GM18505 (cell line): ENCODE data around the gene ADCY10.
"Not testable (repeated sequence)": the region's sequence is repeated elsewhere in the genome, so short reads cannot be mapped to it uniquely, and the experiment has no call there.

Experiments used
- ATAC-seq: cut with Tn5 transposase; IDR thresholded peaks from one replicate; pipeline ENCODE4 v1.9.1; 2021; ENCODE audit not compliant: unreplicated experiment
- POLR2A ChIP-seq: IDR thresholded peaks from 4 replicates; pipeline ENCODE4 v1.6.1; 2011; ENCODE audit warnings: borderline replicate concordance; ENCODE audit not compliant: insufficient read depth, insufficient read length; ENCODE audit errors: extremely low read depth

ADCY10 gene

DNA sequence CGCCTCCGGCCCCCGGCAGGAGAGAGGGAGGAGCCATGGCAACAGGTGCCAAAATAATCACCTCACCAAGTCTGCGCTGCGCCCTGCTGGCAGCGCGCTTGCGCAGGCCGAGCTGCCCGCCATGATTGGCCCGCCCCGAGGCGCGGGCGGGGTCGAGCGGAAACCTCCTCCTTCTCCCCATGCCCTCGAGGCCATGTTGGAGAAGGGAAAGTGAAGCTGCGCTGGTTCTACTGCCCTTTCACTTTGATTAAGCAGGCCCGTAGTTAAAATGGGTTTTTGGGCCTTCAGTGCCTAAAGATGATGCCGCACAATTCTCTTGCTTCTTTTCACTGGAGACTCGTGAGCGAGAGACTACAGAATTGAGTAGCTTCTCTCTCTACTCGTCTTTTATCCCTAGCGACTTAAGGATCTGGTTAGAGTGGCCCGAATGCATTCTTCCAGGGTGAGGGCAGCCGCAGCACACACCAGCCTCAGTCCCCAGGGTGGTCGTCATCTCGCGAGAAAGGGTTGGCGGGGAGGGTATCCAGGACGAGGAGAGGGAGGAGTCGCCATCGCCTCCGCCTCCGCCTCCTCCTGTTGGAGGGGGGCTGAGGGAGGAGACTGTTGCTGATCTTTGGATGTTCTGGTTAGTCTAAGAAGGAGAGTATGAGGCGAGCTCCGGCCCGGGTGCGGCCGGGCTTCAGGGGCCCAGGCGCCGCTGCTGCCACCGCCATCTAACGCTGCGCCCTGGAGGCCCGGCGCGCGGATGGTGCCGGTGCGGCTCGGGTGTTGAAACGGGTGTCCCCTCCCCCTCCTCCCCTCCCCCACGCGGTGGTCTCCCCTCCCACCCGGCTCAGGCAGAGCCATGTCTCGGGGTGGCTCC lies 22.4 kb upstream of the ADCY10 start, which contains the start of gene DCAF6:
Gene DCAF6, plus strand, starts transcription at position 616 of the 862 bp plus-strand sequence. Its CDS starts 229 bp downstream, at position 845.
- peak; percentile 83 for ATAC-seq
- TF ChIP-seq POLR2A, result peak; percentile 88

DNA sequence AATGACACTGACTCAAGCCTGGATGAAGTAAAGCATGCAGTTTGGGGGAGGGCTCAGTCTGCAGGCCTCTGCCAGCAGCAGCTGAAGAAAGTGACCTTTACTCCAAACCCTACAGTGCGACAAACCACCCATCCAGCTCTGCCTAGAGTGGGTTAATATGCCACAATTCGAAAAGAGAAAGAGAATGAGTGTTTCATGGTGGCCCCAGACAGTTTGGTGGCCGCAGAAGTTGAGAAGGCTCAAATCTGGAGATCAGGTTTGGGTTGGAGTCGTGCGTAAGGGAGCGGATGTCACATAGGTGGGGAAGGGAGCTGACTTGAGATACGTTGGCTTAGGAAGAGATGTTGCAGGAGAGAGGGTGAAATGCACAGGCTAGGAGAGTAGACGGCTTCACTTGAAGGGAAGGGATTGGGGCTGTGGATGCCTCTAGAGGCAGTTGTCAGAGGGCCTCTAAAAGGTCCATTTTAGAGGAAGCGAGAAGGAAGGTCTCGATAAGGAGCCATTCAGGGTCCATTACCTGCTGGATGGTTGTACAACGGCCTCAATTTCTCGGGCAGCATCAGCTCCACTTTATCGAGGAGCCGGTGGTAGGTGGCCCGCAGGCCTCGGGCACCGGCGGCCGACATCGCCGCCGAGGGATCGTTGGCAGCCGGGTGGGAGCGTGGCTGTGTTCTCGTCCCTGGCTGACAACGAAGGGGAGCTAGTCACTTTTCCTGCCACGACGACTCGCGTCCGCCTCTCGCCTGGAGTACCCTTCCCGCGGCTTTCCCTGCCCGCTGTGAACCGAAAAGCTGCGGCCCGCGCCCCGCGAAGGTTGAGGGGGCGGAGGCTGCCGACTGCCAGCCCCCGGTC lies 21.5 kb upstream of the ADCY10 start:
- ATAC-seq, result peak; percentile 5
- TF ChIP-seq POLR2A, result peak; percentile 53

DNA sequence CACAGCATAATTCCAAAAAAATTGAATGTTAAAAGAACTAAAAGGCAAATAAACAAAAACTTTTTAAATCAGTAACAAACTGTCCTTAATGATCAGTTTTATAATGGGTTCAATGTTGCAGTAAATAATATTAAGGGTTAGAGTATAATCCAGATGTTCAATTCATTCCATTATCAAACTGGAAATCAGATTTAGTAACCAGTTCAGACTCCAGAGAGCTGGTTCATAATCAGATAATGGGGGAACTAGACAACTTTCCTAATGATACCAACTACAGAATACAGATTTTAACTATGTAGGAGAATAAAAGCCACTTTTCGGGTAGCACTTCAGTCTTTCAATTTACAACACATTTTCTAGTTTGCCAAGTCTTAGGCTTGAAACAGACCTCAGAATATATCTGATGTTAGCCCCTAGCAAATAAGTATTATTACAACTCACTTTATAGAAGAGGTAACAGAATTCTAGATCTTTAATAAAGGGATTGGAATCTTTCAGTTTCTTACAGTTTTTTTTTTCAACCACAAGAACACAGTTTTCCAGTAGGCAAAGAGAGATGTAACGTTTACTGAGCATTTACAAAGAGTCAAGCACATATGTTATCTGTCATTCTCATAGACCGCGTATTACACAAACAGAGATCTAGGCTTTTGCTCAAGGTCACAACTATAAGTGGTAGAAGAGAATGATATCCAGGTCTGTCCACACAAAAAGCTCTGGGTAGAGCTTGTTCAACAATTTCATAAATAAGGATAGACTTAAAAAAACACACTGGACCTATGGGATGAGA lies 20.7 kb upstream of the ADCY10 start:
- no peak for TF ChIP-seq POLR2A
- no peak for ATAC-seq

DNA sequence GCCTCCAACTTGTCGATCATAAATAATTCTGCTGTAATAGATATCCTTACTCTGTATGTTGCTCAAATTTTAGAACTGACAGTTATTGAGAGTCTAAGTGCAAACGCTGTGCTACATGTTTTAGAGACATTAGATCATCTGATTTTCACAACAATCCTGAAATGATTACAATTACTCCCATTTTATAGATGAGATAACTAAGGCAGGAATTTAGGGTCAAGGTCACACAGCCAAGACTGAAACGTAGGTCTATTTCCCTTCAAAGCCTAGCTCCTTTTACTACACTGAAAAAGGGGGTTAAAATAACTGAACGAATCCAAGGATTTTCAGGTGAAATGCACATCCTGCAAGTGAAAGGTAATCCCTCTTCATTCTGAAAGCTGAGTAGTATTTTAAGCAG lies 19.9 kb upstream of the ADCY10 start:
- no peak for ATAC-seq
- no peak for TF ChIP-seq POLR2A

DNA sequence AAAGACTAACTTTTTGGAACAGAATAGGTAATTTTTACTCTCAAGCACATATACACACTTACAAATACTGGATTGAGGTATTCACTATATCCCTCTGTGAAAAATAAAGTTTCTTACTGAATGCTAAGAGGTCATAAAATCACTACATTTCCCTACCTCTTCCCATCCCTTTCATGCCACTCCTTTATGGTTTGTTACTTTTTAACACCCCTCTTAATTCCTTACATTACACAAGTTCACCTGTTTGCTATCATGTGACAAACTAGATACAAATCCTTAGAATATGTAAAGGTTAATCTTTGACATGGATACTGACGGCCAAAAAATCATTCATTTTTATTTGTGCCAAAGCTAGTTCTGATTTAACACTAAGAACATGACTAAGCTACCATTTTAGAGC lies 15.8 kb upstream of the ADCY10 start:
- TF ChIP-seq POLR2A, result no peak
- ATAC-seq, result no peak

DNA sequence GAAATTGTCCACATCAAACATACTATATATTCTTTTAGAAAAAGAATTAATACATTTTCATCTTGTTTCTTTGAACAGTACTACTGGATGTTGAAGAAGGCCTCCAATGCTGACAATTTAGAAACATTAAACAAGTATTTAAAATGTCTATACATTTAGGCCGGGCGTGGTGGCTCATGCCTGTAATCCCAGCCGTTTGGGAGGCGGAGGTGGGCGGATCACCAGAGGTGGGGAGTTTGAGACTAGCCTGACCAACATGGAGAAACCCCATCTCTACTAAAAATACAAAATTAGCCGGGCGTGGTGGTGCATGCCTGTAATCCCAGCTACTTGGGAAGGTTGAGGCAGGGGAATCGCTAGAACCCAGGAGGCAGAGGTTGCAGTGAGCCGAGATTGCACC lies 15.0 kb upstream of the ADCY10 start:
- not testable (repeated sequence) for ATAC-seq

DNA sequence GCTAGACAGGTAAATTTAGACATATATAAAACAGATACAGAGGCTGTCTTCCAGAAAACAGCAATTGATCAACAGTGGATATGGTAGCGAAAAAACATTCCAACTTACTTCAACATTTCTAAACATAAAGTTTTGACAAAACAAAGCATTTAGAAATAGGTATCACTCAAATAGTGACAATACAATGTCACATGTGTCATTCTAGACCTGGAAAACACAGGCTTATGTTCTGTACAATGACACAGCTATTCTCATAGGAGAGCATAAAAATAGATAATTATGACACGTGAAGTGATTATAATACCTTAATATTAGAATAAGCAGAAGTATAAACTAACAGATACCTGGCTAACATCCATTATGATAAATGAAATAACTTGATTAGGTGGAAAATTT lies 14.5 kb upstream of the ADCY10 start:
- no peak for TF ChIP-seq POLR2A
- ATAC-seq, result no peak

DNA sequence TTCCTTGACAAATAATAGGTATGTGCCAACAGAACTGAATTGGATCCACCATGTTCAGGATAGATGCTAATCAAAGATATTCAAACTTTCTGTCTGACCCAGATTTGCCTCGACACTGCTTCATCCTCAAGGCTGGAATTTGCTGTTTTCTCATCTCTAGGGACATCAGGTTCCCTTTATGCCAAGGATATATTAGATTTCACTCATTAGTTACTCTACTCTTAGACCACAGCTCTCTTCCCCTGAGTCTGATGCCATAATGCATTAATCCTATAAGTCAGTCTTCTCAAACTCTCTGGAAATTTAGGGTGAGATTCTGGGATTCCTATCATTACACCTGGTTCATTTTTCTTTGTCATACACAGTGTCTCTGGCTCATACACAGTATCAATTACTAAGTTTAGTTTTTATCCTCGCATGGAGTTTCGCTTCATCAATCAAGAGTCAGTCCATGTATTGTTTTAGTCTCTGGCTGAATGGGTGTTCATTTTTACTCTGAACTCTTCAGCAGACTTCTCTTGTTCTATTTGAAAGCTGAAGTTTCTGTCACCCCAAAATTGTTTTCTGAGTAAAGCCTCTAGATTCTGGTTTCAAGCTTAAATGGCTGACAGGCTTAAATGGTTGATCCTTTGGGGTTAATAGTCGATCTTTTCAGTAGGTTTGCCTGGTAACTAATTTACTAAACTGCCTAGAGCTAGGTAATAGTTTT lies 13.3 kb upstream of the ADCY10 start:
- ATAC-seq, result no peak
- no peak for TF ChIP-seq POLR2A

DNA sequence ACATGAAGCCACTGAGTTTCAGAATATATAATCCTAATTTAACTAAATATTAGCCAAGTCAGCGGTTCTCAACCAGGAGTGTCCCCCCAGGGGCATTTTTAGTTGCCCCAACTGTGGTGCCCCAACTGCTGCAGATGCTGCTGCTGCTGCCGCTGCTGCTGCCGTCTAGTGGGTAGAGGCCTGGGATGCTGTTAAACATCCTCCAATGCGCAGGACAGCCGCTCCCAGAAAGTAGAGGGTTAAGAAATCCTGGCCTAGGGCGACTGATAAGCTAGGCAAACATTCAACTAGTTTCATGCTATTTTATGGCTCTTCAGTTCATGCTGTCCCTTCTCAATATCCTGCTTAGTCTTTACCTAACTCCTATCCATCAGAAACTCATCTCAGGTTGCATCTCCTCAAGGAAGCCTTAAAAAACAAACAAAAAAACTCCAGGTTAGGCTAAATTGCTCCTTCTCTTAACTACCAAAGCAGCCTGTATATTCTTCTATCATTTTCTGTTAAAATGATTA lies 12.6 kb upstream of the ADCY10 start:
- TF ChIP-seq POLR2A, result no peak
- no peak for ATAC-seq

DNA sequence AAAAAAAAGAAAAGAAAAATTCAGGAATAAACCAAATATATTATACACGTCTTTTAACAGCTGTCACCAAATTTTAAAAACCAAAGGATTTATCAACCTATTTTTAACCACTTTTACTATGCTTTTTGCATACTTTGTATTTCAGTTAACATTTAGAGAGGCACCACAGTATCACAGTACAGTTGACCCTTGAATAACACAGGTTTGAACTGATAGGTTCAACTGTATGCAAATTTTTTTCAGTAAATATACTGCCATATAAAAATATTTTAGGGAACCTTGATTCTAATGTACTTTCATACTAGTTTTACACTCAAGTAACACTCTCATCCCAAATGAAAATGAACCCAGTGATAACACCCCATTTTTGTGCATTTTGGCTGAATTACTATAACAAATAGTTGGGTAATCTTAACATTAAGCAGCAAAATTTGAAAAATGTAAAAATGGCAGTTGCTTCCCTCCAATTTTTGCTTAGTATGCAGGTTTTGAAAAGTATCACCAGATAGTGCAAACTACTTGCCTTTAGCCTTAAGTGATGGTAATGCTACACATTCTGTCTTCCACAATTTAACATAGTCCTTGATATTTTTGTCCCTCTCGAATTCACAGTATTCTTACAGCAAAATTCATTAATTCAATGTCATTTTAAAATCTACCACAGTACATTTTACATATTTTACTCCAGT lies 10.8 kb upstream of the ADCY10 start:
- no peak for TF ChIP-seq POLR2A
- ATAC-seq, result no peak

DNA sequence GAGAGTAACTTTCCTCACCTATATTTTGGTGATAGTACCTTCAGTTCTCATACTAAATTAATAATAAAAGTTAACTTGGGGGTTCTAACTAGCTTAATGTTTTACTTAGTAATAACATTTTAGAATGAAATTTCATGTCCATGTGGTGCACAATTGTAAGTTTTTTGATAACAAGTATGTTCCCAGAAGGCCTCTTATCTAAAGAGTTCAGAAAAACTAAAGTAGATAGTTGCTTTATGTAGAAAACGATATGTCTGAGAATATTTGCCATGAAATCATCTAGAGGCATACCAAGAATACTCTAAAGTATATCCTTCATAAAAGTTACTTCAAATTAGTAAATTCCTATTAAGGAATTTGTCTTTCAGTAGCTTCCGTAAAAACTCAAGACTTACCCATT lies 10.2 kb upstream of the ADCY10 start:
- ATAC-seq, result no peak
- no peak for TF ChIP-seq POLR2A

DNA sequence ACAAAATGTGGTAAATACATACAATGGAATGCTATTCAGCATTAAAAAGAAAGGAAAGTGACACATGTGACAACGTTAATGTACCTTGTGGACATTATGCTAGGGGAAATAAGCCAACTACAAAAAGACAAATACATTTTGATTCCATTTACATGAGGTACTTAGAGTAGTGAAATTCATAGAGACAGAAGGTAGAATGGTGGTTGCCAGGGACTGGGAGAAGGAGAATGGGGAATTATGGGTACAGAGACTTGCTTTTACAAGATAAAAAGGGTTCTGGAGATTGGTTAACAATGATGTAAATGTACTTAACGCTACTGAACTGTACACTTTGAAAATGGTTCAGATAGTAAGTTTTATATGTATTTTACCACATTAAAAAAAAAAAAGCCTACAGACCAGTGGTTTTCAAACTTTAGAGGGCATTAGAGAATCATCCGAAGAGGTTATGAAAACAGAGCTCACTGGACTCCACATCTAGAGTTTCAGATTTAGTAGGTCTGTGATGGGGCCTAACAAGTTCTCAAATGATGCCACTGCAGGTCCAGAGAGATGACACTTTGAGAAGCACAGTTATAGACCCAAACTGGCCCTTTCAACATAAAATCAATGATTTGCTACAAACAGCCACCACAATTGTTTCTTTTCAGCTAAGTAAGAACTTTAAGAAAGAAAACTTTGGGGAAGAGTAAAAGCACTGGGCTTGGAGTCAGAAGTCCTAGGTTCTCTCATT lies 9.6 kb upstream of the ADCY10 start:
- no peak for TF ChIP-seq POLR2A
- ATAC-seq, result no peak

DNA sequence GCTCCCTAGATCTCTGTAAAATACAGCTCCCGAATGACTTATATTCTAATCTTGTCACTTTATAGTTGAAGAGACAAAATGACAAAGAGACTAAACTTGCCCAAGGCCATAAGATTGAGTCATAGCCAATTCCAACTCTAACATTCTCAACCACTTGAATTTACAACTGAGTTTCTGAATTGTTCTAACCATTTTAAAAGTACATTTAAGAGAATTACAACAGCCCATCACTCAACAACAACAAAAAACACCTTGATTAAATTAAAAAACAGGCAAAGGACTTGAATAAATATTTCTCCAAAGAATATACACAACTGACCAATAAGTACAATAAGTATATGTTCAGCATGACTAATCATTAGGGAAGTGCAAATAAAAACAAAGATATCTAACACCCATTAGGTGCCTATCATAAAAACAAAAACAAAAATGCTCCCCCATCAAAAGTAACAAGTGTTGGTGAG lies 8.7 kb upstream of the ADCY10 start:
- ATAC-seq, result no peak
- no peak for TF ChIP-seq POLR2A
